ENCODE data around the gene ZFP64. TPM values are rescaled to one million over a fixed set of nuclear protein-coding genes. Genes with fewer than 3 reads are reported as not detected.

The ZFP64 gene
- total RNA-seq, 1 donor from 2014 or later = 13.7 TPM

DNA sequence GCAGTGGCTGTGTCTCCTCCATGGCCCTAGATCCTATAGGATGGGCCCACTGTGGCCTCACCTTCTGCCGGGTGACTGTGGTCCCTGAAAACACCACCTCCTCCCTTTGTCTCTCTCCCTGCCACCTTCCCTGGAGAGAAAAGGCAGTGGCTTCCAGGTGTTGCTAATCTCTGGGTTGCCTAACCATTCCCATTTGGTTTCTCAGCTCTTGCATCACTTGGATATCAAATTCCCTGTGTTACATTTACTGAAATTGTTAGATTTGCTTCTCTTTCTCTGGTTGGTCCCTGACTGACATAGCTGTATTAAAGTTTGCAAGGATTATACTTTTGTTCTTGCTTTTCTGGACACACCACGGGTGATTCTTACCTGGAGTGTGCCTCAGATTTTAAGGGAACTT lies 9.3 kb upstream of the ZFP64 start:
- H3K4me1 ChIP-seq = no peaks in the 10 kb centered on the region

GRCh38 chr20:52196845-52197244 lies 5.3 kb upstream of the ZFP64 start:
- Histone ChIP-seq H3K79me2 (ENCODE audit: low read depth) (no peaks in the 10 kb centered on the region), H2AFZ (replicated peaks) (no peak overlapping the region), H3F3A (ENCODE audit: low read depth) (peaks cover 12% of the 10 kb centered on the region), H3K27ac (no peak overlapping the region), H3K9ac (no peak overlapping the region), H3K4me3 (no peak overlapping the region), H3K27me3 (no peaks in the 10 kb centered on the region), H3K4me1 (no peaks in the 10 kb centered on the region), H3K9me3 (ENCODE audit: low read depth) (no peaks in the 10 kb centered on the region), H4K20me1 (ENCODE audit: low read depth) (no peaks in the 10 kb centered on the region), H3K36me3 (no peaks in the 10 kb centered on the region), H3K4me2 (no peak overlapping the region)
- TF ChIP-seq EZH2 (IDR thresholded peaks at IDR 0.05) (no peak), EZH2phosphoT487 (IDR thresholded peaks at IDR 0.05) (no peak)
- TF ChIP-seq, protein P1, sequence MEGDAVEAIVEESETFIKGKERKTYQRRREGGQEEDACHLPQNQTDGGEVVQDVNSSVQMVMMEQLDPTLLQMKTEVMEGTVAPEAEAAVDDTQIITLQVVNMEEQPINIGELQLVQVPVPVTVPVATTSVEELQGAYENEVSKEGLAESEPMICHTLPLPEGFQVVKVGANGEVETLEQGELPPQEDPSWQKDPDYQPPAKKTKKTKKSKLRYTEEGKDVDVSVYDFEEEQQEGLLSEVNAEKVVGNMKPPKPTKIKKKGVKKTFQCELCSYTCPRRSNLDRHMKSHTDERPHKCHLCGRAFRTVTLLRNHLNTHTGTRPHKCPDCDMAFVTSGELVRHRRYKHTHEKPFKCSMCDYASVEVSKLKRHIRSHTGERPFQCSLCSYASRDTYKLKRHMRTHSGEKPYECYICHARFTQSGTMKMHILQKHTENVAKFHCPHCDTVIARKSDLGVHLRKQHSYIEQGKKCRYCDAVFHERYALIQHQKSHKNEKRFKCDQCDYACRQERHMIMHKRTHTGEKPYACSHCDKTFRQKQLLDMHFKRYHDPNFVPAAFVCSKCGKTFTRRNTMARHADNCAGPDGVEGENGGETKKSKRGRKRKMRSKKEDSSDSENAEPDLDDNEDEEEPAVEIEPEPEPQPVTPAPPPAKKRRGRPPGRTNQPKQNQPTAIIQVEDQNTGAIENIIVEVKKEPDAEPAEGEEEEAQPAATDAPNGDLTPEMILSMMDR (IDR thresholded peaks at IDR 0.05) = no peak
- no peak overlapping the region for H3K27ac Mint-ChIP-seq
- no peak for DNase-seq (ENCODE audit: low spot score)
- H3K36me3 Mint-ChIP-seq = no peaks in the 10 kb centered on the region
- H3K9me3 Mint-ChIP-seq = no peaks in the 10 kb centered on the region
- H3K4me3 Mint-ChIP-seq = no peak overlapping the region
- H3K4me1 Mint-ChIP-seq = peaks cover 6% of the 10 kb centered on the region
- peaks cover 5% of the 10 kb centered on the region for H3K27me3 Mint-ChIP-seq (ENCODE audit: insufficient read depth, low read depth)

More for the DNA sequence above, 9.3 kb upstream of the ZFP64 start:
- no peaks in the 10 kb centered on the region for H3K36me3 Mint-ChIP-seq
- H3K27ac ChIP-seq = no peak overlapping the region
- H4K20me1 ChIP-seq (ENCODE audit: low read depth) = no peaks in the 10 kb centered on the region
- H3K79me2 ChIP-seq (ENCODE audit: low read depth) = no peaks in the 10 kb centered on the region
- no peak overlapping the region for H3K4me3 Mint-ChIP-seq
- no peaks in the 10 kb centered on the region for H3K27me3 Mint-ChIP-seq (ENCODE audit: insufficient read depth, low read depth)
- H2AFZ ChIP-seq (replicated peaks) = no peak overlapping the region
- H3K9me3 ChIP-seq (ENCODE audit: low read depth) = no peaks in the 10 kb centered on the region
- no peak for DNase-seq (ENCODE audit: low spot score)
- no peak overlapping the region for H3K27ac Mint-ChIP-seq
- peaks cover 7% of the 10 kb centered on the region for H3K4me1 Mint-ChIP-seq
- no peaks in the 10 kb centered on the region for H3F3A ChIP-seq (ENCODE audit: low read depth)
- H3K9ac ChIP-seq = no peak overlapping the region
- no peak for TF ChIP-seq EZH2phosphoT487 (IDR thresholded peaks at IDR 0.05)
- TF ChIP-seq, protein P1 (IDR thresholded peaks at IDR 0.05) = no peak
- no peak for TF ChIP-seq EZH2 (IDR thresholded peaks at IDR 0.05)
- no peaks in the 10 kb centered on the region for H3K9me3 Mint-ChIP-seq
- no peak overlapping the region for H3K4me3 ChIP-seq
- H3K27me3 ChIP-seq = no peaks in the 10 kb centered on the region
- no peaks in the 10 kb centered on the region for H3K36me3 ChIP-seq
- H3K4me2 ChIP-seq = no peak overlapping the region

DNA sequence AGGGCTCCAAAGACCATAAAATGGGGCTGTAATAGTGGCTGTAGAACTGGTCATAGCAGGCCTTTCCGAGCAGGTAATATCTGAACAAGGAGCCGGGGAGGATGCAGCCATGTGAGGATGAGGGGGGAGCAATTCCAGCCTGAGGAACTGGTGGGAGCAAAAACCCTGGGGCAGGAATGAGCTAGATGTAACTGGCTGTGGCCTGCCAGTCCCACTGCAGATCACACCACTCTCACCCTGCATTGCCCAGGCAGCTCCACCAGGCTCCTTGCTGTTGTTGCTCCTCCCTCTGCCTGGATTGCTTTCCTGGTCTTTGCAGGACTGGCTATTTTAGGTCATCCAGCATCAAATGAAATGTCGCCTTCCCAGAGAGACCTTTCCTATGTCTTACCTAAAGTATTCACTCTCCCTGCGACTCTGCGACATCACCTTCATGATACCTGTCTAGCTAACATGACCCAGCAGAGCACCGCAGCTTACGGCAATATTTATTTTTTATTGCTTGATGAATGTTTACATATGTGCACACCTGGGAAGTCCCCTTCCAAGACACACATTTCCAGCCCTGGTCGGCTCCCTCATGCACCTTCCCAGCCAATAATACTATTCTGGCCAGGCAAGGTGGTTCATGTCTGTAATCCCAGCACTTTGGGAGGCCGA lies 2.4 kb upstream of the ZFP64 start:
- Mint-ChIP-seq H3K27ac (no peak overlapping the region), H3K4me1 (peaks cover 13% of the 10 kb centered on the region), H3K4me3 (no peak overlapping the region), H3K9me3 (no peaks in the 10 kb centered on the region), H3K36me3 (no peaks in the 10 kb centered on the region), H3K27me3 (ENCODE audit: insufficient read depth, low read depth) (peaks cover 7% of the 10 kb centered on the region)
- Histone ChIP-seq H3K4me2 (no peak overlapping the region), H3K4me3 (no peak overlapping the region), H4K20me1 (ENCODE audit: low read depth) (no peaks in the 10 kb centered on the region), H3K36me3 (no peaks in the 10 kb centered on the region), H2AFZ (replicated peaks) (no peak overlapping the region), H3K9ac (no peak overlapping the region), H3K79me2 (ENCODE audit: low read depth) (peaks cover 23% of the 10 kb centered on the region), H3K27ac (no peak overlapping the region), H3F3A (ENCODE audit: low read depth) (peaks cover 17% of the 10 kb centered on the region), H3K9me3 (ENCODE audit: low read depth) (no peaks in the 10 kb centered on the region), H3K4me1 (peaks cover 6% of the 10 kb centered on the region), H3K27me3 (no peaks in the 10 kb centered on the region)
- no peak for DNase-seq (ENCODE audit: low spot score)
- TF ChIP-seq EZH2 (IDR thresholded peaks at IDR 0.05) (no peak), EZH2phosphoT487 (IDR thresholded peaks at IDR 0.05) (no peak)
- TF ChIP-seq, protein P1 (IDR thresholded peaks at IDR 0.05) = no peak

Measured in neural progenitor cell (in vitro differentiated cells).